SW 1271 (cell line): Measurements from ENCODE around the gene ERBB4.
"Not testable (repeated sequence)": the region's sequence is repeated elsewhere in the genome, so short reads cannot be mapped to it uniquely, and the experiment has no call there.

ENCODE experiments used
- DNase-seq, 2 experiments: peaks; one replicate each; lab custom pipeline; 2025; lab: John Stamatoyannopoulos, UW

ERBB4 gene

DNA sequence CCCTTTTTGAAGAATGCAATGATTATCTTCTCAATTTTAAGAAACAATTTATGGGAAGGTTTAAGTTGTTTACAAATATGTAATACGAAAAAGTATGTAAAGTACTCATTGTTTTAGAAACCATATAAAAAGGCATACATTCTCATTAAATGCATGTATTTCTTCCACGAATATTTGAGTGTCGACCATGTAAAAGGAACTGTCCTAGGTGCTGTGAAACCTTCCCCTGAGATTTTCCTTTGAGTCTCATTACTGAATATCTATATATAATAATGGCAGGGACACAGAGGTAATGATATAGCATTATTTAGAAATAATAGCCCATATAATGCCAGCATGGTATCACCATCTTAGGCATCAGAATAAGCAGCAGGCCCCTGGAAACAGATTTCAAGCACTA lies 239.3 kb downstream of the ERBB4 start:
- no peak for DNase-seq

GRCh38 chr2:212295571-212295970 lies 243.0 kb downstream of the ERBB4 start:
- DNase-seq: no peak

- DNase-seq: no peak
These were observed 243.8 kb downstream of the ERBB4 start for GRCh38 chr2:212294816-212295215.

DNA sequence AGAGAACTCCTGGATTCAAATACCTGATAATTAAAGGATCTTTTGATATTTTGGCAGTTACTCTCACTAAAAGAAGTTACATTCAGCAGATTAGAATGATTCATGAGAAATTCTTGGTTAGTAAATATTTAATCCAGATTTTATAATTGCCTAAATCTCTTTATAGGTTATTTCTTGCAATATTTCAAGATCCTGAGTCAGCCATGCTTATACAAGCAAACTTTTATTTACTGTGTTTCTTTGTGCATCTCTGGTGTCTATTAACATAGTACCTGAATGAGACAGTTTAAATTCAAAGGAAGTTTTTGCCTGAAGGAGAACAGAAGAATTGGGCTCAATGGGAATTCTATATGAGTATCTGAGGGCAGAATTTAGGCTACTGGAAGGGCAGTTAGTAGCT lies 249.3 kb downstream of the ERBB4 start:
- DNase-seq: no peak

- no peak for DNase-seq
These were observed 250.3 kb downstream of the ERBB4 start for GRCh38 chr2:212288308-212288707.

DNA sequence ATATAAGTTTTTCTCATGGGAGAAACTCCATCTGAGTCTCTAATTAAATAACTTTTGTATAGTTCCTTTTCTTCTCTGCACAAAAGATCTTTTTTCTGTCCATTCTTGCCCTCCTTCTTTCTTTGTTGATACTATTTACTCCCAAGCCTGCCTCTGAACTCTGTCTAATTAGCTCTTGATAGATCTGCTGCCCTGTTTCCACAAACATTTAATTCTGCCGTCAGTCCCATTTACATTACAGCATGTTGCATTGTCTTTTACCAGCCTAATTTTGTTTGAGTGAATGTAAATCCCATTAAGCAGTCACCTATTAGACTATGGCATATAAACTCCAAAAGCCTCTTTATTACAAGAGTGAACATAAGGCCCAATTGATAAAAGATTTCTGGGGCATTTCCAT lies 254.4 kb downstream of the ERBB4 start:
- DNase-seq: no peak

DNA sequence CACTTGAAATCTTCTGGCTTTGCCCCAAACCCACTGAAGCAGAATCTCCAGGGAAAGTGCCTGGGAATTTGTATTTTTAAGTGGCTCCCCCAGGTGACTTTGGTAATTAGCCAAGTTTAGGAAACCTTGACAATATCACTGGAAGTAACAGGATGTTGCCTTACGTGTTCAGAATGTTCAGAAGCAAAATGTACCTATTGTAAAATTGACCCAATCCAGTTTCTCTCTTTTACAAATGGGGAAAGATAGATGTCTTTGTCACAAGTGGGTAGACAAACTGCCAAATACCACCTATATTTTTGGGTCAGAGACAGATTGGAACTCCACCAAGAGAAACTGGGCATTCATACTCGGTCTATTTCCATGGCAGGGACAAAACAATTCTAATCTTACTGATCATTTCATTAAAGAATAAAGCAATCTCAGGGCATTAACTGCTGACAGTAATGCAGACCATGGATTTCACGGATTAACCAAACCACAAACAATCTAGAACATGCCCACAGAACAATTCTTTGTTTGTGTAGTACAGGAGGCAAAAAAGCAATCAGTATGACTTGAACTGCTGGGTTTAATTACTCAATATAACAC lies 255.8 kb downstream of the ERBB4 start:
- DNase-seq: no peak

DNA sequence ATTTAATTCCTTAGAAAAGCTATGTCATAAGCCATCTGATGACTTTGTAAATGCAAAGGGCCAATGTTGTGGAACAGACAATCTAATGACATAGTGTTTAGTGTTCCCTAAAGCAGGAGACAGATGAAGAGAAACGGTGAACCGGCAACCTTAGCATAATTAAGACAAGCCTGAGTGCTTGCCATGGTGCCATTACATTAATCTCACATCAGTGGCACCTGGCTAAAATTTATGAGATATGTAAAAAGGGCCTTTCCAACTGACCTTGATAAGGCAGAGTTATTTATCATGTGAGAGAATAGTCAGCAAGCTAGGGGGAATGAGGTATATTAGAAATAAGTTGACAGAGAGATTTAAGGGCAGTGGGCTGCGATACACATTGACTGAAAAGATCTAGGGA lies 261.8 kb downstream of the ERBB4 start:
- no peak for DNase-seq

DNA sequence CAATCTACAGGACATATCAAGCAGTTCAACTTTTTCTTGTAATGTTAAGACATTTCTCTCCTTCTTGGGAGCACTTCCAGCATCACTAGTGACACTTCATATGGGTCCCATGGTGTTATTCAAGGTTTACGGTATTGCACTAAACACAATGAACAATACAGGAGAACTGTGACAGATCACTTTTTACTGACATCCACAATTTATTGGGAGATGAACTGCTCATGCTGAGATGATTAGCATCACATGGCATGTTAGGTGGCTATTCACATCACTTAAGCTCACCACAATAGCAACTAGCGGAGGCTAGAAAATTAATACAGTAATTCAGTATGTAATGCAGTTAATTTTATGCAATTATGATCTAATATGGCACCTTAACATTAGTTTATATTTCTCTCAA lies 264.4 kb downstream of the ERBB4 start:
- DNase-seq: no peak

DNA sequence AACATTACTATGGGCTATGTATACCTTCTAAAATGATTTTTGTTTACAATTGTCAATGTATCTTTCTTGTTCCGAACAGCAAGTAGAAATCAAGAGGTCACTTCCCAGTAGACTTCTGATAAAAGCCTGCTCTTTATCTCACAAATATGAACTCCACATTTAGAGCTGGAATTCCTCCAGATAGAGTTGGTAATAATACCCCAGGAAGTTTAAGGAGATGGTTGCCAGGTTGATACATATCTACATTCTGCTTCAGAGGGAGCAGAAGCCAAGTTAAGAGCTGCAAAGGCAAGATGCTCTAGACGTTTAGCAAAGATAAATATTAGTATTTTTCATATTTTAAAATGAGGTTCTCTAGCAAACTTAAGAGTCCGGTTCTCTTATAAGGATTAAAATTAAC lies 267.0 kb downstream of the ERBB4 start:
- no peak for DNase-seq

DNA sequence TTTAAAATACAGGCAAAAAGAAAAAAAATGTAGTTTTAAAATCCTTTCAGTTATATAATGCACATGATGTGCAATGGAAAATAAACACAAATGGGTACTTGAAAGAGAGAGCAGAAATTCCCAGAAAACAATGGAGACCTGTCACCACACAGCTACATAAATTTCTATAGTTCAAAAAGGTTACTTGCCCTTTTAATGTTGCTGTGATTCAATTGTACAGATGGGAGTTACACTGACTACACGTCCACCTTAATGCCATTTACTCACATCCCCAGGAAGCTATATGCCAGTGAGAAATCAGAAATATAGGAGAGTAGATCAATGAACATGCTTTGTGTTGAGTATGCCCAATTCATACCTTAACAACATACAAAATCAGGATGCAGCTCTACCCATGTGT lies 269.6 kb downstream of the ERBB4 start:
- DNase-seq: no peak

GRCh38 chr2:212266297-212266696 lies 272.3 kb downstream of the ERBB4 start:
- no peak for DNase-seq

DNA sequence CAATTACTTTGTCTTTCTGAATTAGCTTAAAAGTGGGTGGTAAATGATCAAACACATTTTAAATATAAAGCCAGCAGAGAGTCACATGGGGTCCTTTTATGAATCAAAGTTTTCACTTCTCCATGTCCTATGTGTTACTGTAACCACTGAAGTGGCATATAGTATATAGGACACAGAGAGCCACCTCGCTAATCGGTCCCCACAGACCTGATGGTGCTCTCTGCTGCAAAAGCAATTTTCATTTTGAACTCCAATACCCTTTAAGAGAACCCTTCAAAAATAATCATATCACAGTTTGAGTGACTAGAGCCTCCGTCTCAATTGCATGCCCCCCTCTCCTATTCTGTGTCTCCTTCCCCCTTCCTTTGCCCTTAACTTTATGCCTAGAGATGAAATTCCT lies 272.8 kb downstream of the ERBB4 start:
- DNase-seq: no peak

- DNase-seq: no peak
These were observed 274.4 kb downstream of the ERBB4 start for GRCh38 chr2:212264187-212264586.

GRCh38 chr2:212259226-212259625 lies 279.4 kb downstream of the ERBB4 start:
- no peak for DNase-seq

GRCh38 chr2:212254339-212254738 lies 284.3 kb downstream of the ERBB4 start:
- no peak for DNase-seq

- DNase-seq: peak in 1 of 2 experiments; percentile 29
These were observed 289.2 kb downstream of the ERBB4 start for GRCh38 chr2:212249451-212249850.

- no peak for DNase-seq
These were observed 292.7 kb downstream of the ERBB4 start for GRCh38 chr2:212245880-212246279.

DNA sequence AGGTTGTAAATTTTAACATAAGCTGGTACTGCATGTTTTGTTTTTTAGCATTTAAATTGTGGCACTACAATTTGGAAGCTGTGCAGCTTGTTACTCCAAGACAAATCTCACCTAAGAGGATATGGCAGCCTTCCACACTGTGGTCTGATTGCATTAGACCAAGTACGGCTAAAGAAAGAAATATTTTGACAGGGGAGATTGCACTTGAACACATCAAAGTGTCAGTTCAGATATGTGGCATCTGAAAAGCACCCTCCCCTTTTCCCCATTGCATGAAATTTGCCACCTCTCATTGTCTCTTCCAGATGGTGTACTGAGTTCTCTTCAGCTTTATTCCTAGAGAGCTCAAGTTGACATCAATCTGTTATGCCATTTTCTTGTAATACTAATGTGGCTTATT lies 295.9 kb downstream of the ERBB4 start:
- DNase-seq: no peak

DNA sequence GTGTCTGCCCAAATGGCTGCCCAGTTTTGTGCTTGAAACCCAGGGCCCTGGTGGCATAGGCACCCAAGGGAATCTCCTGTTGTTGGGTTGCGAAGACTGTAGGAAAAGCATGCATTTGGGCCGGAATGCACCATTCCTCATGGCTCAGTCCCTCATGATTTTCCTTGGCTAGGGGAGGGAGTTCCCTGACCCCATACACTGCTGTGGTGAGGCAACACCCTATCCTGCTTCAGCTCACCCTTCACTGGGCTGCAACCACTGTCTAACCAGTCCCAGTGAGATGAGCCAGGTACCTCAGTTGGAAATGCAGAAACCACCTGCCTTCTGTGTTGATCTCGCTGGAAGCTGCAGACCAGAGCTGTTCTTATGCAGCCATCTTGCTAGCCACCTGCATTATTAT lies 300.4 kb downstream of the ERBB4 start:
- not testable (repeated sequence) for DNase-seq

DNA sequence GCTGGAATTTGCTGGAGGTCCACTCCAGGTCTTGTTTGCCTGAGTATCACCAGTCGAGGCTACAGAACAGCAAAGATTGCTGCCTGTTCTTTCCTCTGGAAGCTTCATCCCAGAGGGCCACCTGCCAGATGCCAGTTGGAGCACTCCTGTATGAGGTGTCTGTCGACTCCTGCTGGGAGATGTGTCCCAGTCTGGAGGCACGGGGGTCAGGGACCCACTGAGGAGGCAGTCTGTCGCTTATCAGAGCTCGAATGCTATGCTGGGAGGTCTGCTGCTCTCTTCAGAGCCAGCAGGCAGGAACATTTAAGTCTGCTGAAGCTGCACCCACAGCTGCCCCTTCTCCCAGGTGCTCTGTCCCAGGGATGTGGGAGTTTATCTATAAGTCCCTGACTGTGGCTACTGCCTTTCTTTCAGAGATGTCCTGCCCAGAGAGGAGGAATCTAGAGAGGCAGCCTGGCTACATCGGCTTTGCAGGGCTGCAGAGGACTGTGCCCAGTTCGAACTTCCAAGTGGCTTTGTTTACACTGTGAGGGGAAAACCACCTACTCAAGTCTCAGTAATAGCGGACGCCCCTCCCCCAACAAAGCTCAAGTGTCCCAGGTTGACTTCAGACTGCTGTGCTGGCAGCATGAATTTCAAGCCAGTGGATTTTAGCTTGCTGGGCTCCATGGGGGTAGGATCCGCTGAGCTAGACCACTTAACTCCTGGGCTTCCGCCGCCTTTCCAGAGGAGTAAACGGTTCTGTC lies 301.1 kb downstream of the ERBB4 start:
- no peak for DNase-seq

DNA sequence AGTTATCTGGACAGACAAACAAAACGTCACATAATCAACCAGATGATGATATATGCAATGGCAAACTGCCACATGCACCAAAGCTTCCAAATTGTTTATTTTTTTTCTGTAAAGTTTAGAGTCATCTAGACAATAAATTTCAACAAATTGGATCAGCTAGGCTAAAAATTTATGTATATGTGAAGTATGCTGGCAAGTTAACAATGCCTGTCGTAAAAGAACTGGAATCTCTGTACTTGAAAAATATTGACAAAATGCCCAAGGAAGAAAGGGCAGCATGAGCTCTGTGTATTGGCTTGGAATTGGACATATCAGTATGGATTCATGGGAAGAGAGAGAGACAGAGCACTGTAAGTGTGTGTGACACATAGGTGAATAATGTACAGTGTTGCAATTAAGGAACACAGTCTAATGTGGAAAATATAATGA lies 309.8 kb downstream of the ERBB4 start:
- DNase-seq: no peak

DNA sequence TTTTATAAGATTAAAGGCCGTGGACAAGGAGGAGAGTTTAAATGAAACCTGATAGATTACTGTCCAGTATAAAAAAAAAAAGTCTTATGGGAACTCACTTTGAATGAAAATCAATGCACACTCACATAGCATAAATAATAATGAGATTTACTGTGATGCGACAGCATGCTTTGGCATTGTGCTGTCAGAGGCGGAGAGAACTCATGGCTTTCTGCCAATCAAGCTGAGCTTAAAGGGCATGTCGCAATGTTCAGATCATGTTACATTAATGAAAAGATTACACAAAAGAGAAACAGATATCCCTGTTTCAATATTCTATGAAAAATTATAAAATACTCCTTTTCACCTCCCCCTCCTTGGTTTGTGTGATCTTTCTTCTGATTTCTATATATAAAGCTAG lies 310.8 kb downstream of the ERBB4 start:
- no peak for DNase-seq

DNA sequence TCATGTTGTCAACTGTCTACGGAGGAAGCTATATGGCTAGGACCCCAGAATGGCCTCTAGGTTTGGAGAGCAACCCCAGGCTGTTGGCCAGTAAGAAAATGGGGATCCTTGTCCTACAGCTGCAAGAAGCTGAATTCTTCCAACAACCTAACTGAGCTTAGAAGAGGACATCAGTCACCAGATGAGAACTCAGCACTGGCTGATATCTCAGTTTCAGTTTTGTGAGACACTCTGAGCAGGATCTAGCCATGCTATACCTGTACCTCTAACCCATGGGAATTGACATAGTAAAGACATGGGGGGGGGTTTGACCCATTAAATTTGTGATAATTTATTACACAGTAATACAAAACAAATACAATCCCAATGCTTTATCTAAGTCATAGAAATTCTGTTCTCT lies 312.5 kb downstream of the ERBB4 start:
- DNase-seq: no peak
